ENCODE data around the gene GLI1.
A peak's percentile ranks its signal among the peaks of the same experiment; 100 is the strongest.

The GLI1 gene

GRCh38 chr12:57476993-57477709 is 17.6 kb downstream of the GLI1 start:
- Histone ChIP-seq H3K18ac (ENCODE audit: low read length) (no peak overlapping the region), H3K23ac (ENCODE audit: low read depth, low read length, poor library complexity) (peak overlapping the region; percentile 71), H4K8ac (ENCODE audit: low read depth, low read length) (no peak overlapping the region), H4K91ac (ENCODE audit: low read depth, low read length, poor library complexity) (no peak overlapping the region), H2BK120ac (ENCODE audit: low read depth, low read length) (no peak overlapping the region), H2AK5ac (ENCODE audit: low read depth, low read length) (peak overlapping the region; percentile 93), H3K4me3 (ENCODE audit: low read length in 2 of 2) (no peak overlapping the region), H3K4me2 (ENCODE audit: insufficient read depth, low read length, poor library complexity, severe bottlenecking) (no peak overlapping the region), H3K9ac (ENCODE audit: low read depth, low read length, poor library complexity) (no peak overlapping the region), H3K9me3 (replicated peaks in 1 of 2; ENCODE audit: control insufficient read depth in 2 of 2, insufficient read depth in 1 of 2, low read depth in 1 of 2, low read length in 2 of 2) (peaks cover 0 to 4% of the 10 kb centered on the region in 2 donors), H3K14ac (ENCODE audit: low read length) (no peak overlapping the region), H2BK15ac (ENCODE audit: low read length) (peak overlapping the region; percentile 46), H2BK5ac (ENCODE audit: low read length) (peak overlapping the region; percentile 3), H2BK12ac (ENCODE audit: low read length) (no peak overlapping the region), H3K4ac (ENCODE audit: low read length) (peak overlapping the region; percentile 45), H3K4me1 (ENCODE audit: control insufficient read depth in 2 of 2, insufficient read depth in 1 of 2, low read depth in 1 of 2, low read length in 2 of 2) (peaks cover 5 to 23% of the 10 kb centered on the region in 2 donors), H3K36me3 (replicated peaks in 1 of 2; ENCODE audit: control insufficient read depth in 2 of 2, insufficient read depth in 2 of 2, low read length in 2 of 2) (no peaks in the 10 kb centered on the region), H2AFZ (ENCODE audit: low read length) (peak overlapping the region; percentile 70), H3K27ac (replicated peaks; ENCODE audit: low read length) (no peak overlapping the region), H3K27me3 (ENCODE audit: control insufficient read depth in 3 of 3, insufficient read depth in 3 of 3, low read depth in 1 of 3, low read length in 3 of 3) (peaks cover 22 to 71% (median 70%) of the 10 kb centered on the region in 3 experiments), H3K79me1 (ENCODE audit: low read depth, low read length) (no peaks in the 10 kb centered on the region)
- no peak for DNase-seq (ENCODE audit: low spot score)
- no CpG with 5 or more reads among the region's 15 CpGs for WGBS, 2 donors (ENCODE audit: extremely low coverage in 2 of 2, insufficient read length in 2 of 2, insufficient replicate concordance in 1 of 2)

DNA sequence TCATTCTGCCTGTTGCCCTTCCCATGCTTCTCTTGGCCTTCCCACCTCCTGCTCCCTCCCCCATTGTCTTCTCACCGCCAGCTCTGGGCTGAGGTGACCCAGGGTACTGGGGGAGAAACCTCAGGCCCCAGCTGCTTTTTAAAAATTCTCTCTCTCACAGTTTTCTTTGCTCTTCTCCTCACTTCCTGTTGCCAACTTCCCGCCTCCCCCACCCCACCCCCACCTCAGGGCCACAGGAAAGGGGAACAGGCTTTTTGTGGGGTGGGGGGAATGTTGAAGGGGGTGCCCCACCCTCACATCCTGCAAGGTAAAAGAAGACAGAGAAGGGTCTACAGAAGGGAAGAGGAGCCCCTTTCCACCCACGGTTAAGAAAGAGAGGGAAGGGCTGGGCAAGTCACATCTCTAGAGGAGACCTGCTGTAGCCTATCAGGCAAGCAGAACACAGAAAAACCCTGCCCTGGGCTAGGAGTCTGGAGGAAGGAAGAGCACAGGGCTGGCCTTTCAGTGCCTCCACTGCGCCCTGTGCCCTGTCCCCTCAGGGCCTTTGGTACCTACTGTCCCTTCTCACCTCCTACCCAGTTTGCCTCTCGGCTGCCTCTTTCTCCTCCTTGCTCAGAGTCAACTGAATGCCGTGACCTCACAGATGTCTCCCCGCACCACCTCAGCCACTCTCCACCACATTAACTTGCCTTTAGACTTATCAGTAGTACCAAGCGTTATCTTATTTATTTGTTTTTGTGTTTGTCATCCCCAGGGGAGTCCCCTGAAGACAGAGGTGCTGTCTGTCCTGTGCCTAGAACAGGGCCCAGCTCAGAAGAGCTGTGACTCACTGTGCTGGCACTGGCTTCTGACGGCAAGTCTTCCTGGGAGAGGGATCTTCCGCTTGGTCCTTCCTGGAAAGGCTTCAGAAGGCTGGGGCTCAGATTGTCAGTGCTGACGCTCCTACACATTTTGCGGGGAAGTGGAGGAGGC is 18.4 kb downstream of the GLI1 start:
- H4K8ac ChIP-seq (ENCODE audit: low read depth, low read length) = no peak overlapping the region
- no peak overlapping the region for H3K14ac ChIP-seq (ENCODE audit: low read length)
- H3K36me3 ChIP-seq (replicated peaks in 1 of 2; ENCODE audit: control insufficient read depth in 2 of 2, insufficient read depth in 2 of 2, low read length in 2 of 2) = no peaks in the 10 kb centered on the region
- peaks cover 0 to 4% of the 10 kb centered on the region in 2 donors for H3K9me3 ChIP-seq (replicated peaks in 1 of 2; ENCODE audit: control insufficient read depth in 2 of 2, insufficient read depth in 1 of 2, low read depth in 1 of 2, low read length in 2 of 2)
- no peak for DNase-seq (ENCODE audit: low spot score)
- H3K23ac ChIP-seq (ENCODE audit: low read depth, low read length, poor library complexity) = peak overlapping the region; percentile 71
- H4K91ac ChIP-seq (ENCODE audit: low read depth, low read length, poor library complexity) = no peak overlapping the region
- no peak overlapping the region for H2BK120ac ChIP-seq (ENCODE audit: low read depth, low read length)
- H2BK12ac ChIP-seq (ENCODE audit: low read length) = no peak overlapping the region
- WGBS, 2 donors (ENCODE audit: extremely low coverage in 2 of 2, insufficient read length in 2 of 2, insufficient replicate concordance in 1 of 2) = no CpG with 5 or more reads among the region's 12 CpGs
- no peaks in the 10 kb centered on the region for H3K79me1 ChIP-seq (ENCODE audit: low read depth, low read length)
- H2AK5ac ChIP-seq (ENCODE audit: low read depth, low read length) = peak overlapping the region; percentile 93
- no peak overlapping the region for H3K4me3 ChIP-seq (ENCODE audit: low read length in 2 of 2)
- no peak overlapping the region for H3K27ac ChIP-seq (replicated peaks; ENCODE audit: low read length)
- peak overlapping the region; percentile 70 for H2AFZ ChIP-seq (ENCODE audit: low read length)
- no peak overlapping the region for H3K4ac ChIP-seq (ENCODE audit: low read length)
- peak overlapping the region; percentile 46 for H2BK15ac ChIP-seq (ENCODE audit: low read length)
- no peak overlapping the region for H3K9ac ChIP-seq (ENCODE audit: low read depth, low read length, poor library complexity)
- H3K18ac ChIP-seq (ENCODE audit: low read length) = no peak overlapping the region
- peaks cover 5 to 23% of the 10 kb centered on the region in 2 donors for H3K4me1 ChIP-seq (ENCODE audit: control insufficient read depth in 2 of 2, insufficient read depth in 1 of 2, low read depth in 1 of 2, low read length in 2 of 2)
- H2BK5ac ChIP-seq (ENCODE audit: low read length) = peak overlapping the region; percentile 75
- peaks cover 22 to 64% (median 63%) of the 10 kb centered on the region in 3 experiments for H3K27me3 ChIP-seq (ENCODE audit: control insufficient read depth in 3 of 3, insufficient read depth in 3 of 3, low read depth in 1 of 3, low read length in 3 of 3)
- no peak overlapping the region for H3K4me2 ChIP-seq (ENCODE audit: insufficient read depth, low read length, poor library complexity, severe bottlenecking)

- Histone ChIP-seq H3K9ac (ENCODE audit: low read depth, low read length, poor library complexity) (no peak overlapping the region), H3K4me2 (ENCODE audit: insufficient read depth, low read length, poor library complexity, severe bottlenecking) (no peak overlapping the region), H2BK120ac (ENCODE audit: low read depth, low read length) (no peak overlapping the region), H3K23ac (ENCODE audit: low read depth, low read length, poor library complexity) (no peak overlapping the region), H2AK5ac (ENCODE audit: low read depth, low read length) (no peak overlapping the region), H3K27ac (replicated peaks; ENCODE audit: low read length) (no peak overlapping the region), H3K79me1 (ENCODE audit: low read depth, low read length) (no peaks in the 10 kb centered on the region), H3K9me3 (replicated peaks in 1 of 2; ENCODE audit: control insufficient read depth in 2 of 2, insufficient read depth in 1 of 2, low read depth in 1 of 2, low read length in 2 of 2) (peaks cover 0 to 4% of the 10 kb centered on the region in 2 donors), H4K91ac (ENCODE audit: low read depth, low read length, poor library complexity) (no peak overlapping the region), H2AFZ (ENCODE audit: low read length) (no peak overlapping the region), H3K4me3 (ENCODE audit: low read length in 2 of 2) (no peak overlapping the region), H4K8ac (ENCODE audit: low read depth, low read length) (no peak overlapping the region), H3K14ac (ENCODE audit: low read length) (no peak overlapping the region), H2BK5ac (ENCODE audit: low read length) (no peak overlapping the region), H3K18ac (ENCODE audit: low read length) (no peak overlapping the region), H2BK15ac (ENCODE audit: low read length) (no peak overlapping the region), H3K36me3 (replicated peaks in 1 of 2; ENCODE audit: control insufficient read depth in 2 of 2, insufficient read depth in 2 of 2, low read length in 2 of 2) (no peaks in the 10 kb centered on the region), H3K4me1 (ENCODE audit: control insufficient read depth in 2 of 2, insufficient read depth in 1 of 2, low read depth in 1 of 2, low read length in 2 of 2) (peaks cover 5 to 23% of the 10 kb centered on the region in 2 donors), H2BK12ac (ENCODE audit: low read length) (no peak overlapping the region), H3K27me3 (ENCODE audit: control insufficient read depth in 3 of 3, insufficient read depth in 3 of 3, low read depth in 1 of 3, low read length in 3 of 3) (peaks cover 21 to 56% (median 56%) of the 10 kb centered on the region in 3 experiments), H3K4ac (ENCODE audit: low read length) (no peak overlapping the region)
- DNase-seq (ENCODE audit: low spot score) = no peak
- no CpG with 5 or more reads among the region's 10 CpGs for WGBS, 2 donors (ENCODE audit: extremely low coverage in 2 of 2, insufficient read length in 2 of 2, insufficient replicate concordance in 1 of 2)
Measured at GRCh38 chr12:57479043-57479375, 19.4 kb downstream of the GLI1 start.

Measured in neuronal stem cell (in vitro differentiated cells).